ENCODE measurements around the gene TRDN. TPM values are rescaled to one million over a fixed set of nuclear protein-coding genes. Genes with fewer than 3 reads are reported as not detected.

Gene TRDN
- total RNA-seq, 1 donor from 2014 or later = 0.12 TPM

- no peak overlapping the region for H3K27ac Mint-ChIP-seq
- no peak for DNase-seq (ENCODE audit: low spot score, unreplicated experiment)
- H3K27me3 Mint-ChIP-seq = no peaks in the 10 kb centered on the region
- no peaks in the 10 kb centered on the region for H3K4me1 Mint-ChIP-seq (ENCODE audit: low read depth)
- TF ChIP-seq CTCF (IDR thresholded peaks at IDR 0.05; ENCODE audit: unreplicated experiment) = no peak
- H3K4me3 Mint-ChIP-seq (ENCODE audit: low read depth) = no peak overlapping the region
- H3K36me3 Mint-ChIP-seq (ENCODE audit: insufficient read depth) = no peaks in the 10 kb centered on the region
- H3K9me3 Mint-ChIP-seq (ENCODE audit: low read depth) = no peaks in the 10 kb centered on the region
Measured at GRCh38 chr6:123594776-123595175, 42.0 kb downstream of the TRDN start.

GRCh38 chr6:123592426-123592825, 44.3 kb downstream of the TRDN start:
- Mint-ChIP-seq H3K27ac (no peak overlapping the region), H3K9me3 (ENCODE audit: low read depth) (no peaks in the 10 kb centered on the region), H3K4me1 (ENCODE audit: low read depth) (peaks cover 9% of the 10 kb centered on the region), H3K4me3 (ENCODE audit: low read depth) (no peak overlapping the region), H3K36me3 (ENCODE audit: insufficient read depth) (no peaks in the 10 kb centered on the region), H3K27me3 (peaks cover 5% of the 10 kb centered on the region)
- TF ChIP-seq CTCF (IDR thresholded peaks at IDR 0.05; ENCODE audit: unreplicated experiment) = no peak
- DNase-seq (ENCODE audit: low spot score, unreplicated experiment) = no peak

GRCh38 chr6:123589973-123590372, 46.8 kb downstream of the TRDN start:
- H3K4me1 Mint-ChIP-seq (ENCODE audit: low read depth) = peaks cover 13% of the 10 kb centered on the region
- no peak overlapping the region for H3K4me3 Mint-ChIP-seq (ENCODE audit: low read depth)
- H3K36me3 Mint-ChIP-seq (ENCODE audit: insufficient read depth) = no peaks in the 10 kb centered on the region
- H3K27ac Mint-ChIP-seq = no peak overlapping the region
- H3K9me3 Mint-ChIP-seq (ENCODE audit: low read depth) = no peaks in the 10 kb centered on the region
- DNase-seq (ENCODE audit: low spot score, unreplicated experiment) = no peak
- peaks cover 21% of the 10 kb centered on the region for H3K27me3 Mint-ChIP-seq
- TF ChIP-seq CTCF (IDR thresholded peaks at IDR 0.05; ENCODE audit: unreplicated experiment) = no peak

- Mint-ChIP-seq H3K9me3 (ENCODE audit: low read depth) (no peaks in the 10 kb centered on the region), H3K36me3 (ENCODE audit: insufficient read depth) (no peaks in the 10 kb centered on the region), H3K27ac (no peak overlapping the region), H3K4me3 (ENCODE audit: low read depth) (no peak overlapping the region), H3K4me1 (ENCODE audit: low read depth) (peaks cover 13% of the 10 kb centered on the region), H3K27me3 (peaks cover 25% of the 10 kb centered on the region)
- TF ChIP-seq CTCF (IDR thresholded peaks at IDR 0.05; ENCODE audit: unreplicated experiment) = no peak
- no peak for DNase-seq (ENCODE audit: low spot score, unreplicated experiment)
Measured at GRCh38 chr6:123589317-123589716, 47.4 kb downstream of the TRDN start.

- Mint-ChIP-seq H3K36me3 (ENCODE audit: insufficient read depth) (no peaks in the 10 kb centered on the region), H3K9me3 (ENCODE audit: low read depth) (no peaks in the 10 kb centered on the region), H3K27ac (no peak overlapping the region), H3K4me1 (ENCODE audit: low read depth) (peaks cover 13% of the 10 kb centered on the region), H3K4me3 (ENCODE audit: low read depth) (no peak overlapping the region), H3K27me3 (peaks cover 25% of the 10 kb centered on the region)
- TF ChIP-seq CTCF (IDR thresholded peaks at IDR 0.05; ENCODE audit: unreplicated experiment) = no peak
- no peak for DNase-seq (ENCODE audit: low spot score, unreplicated experiment)
Measured at GRCh38 chr6:123588546-123588895, 48.2 kb downstream of the TRDN start.
